Activated CD4-positive, alpha-beta T cell treated with anti-CD3 and anti-CD28 coated beads, Interleukin-2, amount 10 ng/mL, durations not matched to agents 24 days and 14 days (primary cell): ENCODE data around the gene MTHFD1. TPM values are rescaled to one million over a fixed set of nuclear protein-coding genes. Genes with fewer than 3 reads are reported as not detected.

Experiments
- total RNA-seq: library from RNA; stranded (reverse); gene quantifications from 2 replicates; pipeline ENCODE4 v1.2.3, GENCODE V29; 2022

The MTHFD1 gene
- total RNA-seq, 1 donor from 2014 or later: 246 TPM

Other genes with a start within 250 kb of the MTHFD1 start
- gene ESR2, start 94.0 kb upstream of the MTHFD1 start, total RNA-seq: not detected in 2 replicates
- 0.90 and 0.98 TPM in 2 replicates for gene AKAP5, start 77.1 kb downstream of the MTHFD1 start, total RNA-seq
- gene ZBTB25, start 115.5 kb downstream of the MTHFD1 start, total RNA-seq: 21.8 and 22.2 TPM in 2 replicates
- 45.4 and 46.5 TPM in 2 replicates for gene ZBTB1, start 116.4 kb downstream of the MTHFD1 start, total RNA-seq
- gene HSPA2, start 152.4 kb downstream of the MTHFD1 start, total RNA-seq: 8.1 TPM in 2 replicates
- gene PPP1R36, start 161.6 kb downstream of the MTHFD1 start, total RNA-seq: 0.31 and 0.33 TPM in 2 replicates